CD1c-positive myeloid dendritic cell (primary cell): Measurements from ENCODE around the gene PHOSPHO1.
A peak's percentile ranks its signal among the peaks of the same experiment; 100 is the strongest.
"Not testable (repeated sequence)": the region's sequence is repeated elsewhere in the genome, so short reads cannot be mapped to it uniquely, and the experiment has no call there.

Experiments used
- DNase-seq: peaks from one replicate; pipeline ENCODE4 v3.0.0-alpha.2; 2016; ENCODE audit errors: extremely low spot score

Gene PHOSPHO1, protein sequence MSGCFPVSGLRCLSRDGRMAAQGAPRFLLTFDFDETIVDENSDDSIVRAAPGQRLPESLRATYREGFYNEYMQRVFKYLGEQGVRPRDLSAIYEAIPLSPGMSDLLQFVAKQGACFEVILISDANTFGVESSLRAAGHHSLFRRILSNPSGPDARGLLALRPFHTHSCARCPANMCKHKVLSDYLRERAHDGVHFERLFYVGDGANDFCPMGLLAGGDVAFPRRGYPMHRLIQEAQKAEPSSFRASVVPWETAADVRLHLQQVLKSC

GRCh38 chr17:49230636-49231562, at the start of gene PHOSPHO1:
Gene PHOSPHO1 (minus strand): TSS chr17:49230787. CDS start chr17:49226691, 4,096 bp downstream.
- DNase-seq, result peak; percentile 94

GRCh38 chr17:49280061-49280460, 49.5 kb upstream of the PHOSPHO1 start:
- DNase-seq, result no peak

- DNase-seq, result not testable (repeated sequence)
Measured at GRCh38 chr17:49279263-49280015, 48.9 kb upstream of the PHOSPHO1 start.

- no peak for DNase-seq
Measured at GRCh38 chr17:49278076-49278475, 47.5 kb upstream of the PHOSPHO1 start.

DNA sequence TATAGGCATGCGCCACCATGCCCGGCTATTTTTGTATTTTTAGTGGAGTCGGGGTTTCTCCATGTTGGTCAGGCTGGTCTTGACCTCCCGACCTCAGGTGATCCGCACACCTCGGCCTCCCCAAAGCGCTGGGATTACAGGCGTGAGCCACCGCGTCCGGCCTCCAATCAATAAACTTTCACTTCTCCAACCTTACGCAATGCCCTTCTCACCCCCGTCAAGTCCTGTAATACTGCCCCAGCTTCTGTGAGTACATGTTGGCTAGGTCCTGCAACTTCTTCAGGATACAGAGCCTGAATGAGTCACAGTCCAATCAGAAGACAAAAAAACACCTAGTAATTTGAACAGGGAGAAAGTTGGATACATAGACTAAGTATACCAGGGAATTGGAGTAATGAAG, 47.1 kb upstream of the PHOSPHO1 start:
- DNase-seq, result peak; percentile 28

DNA sequence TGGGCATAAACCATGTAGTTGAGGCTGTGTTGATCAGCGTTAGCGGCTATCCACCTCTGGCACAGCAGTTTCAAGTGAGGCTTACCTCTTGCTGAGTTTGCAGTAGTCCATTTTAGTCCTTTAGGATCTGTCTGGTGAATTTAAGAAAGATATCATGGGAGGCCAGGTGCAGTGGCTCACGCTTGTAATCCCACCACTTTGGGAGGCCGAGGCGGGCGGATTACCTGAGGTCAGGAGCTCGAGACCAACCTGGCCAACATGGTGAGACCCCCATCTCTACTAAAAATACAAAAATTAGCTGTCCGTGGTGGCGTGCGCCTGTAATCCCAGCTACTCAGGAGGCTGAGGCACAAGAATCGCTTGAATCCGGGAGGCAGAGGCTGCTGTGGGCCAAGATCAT, 45.4 kb upstream of the PHOSPHO1 start:
- not testable (repeated sequence) for DNase-seq

GRCh38 chr17:49269356-49269755, 38.8 kb upstream of the PHOSPHO1 start:
- DNase-seq, result no peak

DNA sequence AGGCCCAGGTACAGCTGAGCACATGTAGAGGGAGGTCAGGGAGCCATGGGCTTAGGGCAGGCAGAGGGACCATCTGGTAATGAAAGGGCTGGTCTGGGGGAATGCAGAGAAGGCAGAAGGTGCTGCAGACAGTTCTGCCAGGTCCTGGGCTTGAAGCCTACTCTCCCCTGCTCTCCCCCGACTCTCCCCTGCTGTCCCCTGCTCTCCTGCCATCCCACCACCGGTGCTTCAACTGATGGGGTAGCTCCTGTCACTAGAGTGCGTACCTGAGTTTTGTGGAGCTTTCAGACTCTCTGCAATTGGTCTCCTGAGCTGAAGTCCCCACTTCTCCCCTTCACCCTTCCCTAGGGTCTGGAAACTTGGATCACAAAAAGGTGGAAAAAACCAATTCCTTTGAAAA, 37.3 kb upstream of the PHOSPHO1 start:
- DNase-seq, result no peak

DNA sequence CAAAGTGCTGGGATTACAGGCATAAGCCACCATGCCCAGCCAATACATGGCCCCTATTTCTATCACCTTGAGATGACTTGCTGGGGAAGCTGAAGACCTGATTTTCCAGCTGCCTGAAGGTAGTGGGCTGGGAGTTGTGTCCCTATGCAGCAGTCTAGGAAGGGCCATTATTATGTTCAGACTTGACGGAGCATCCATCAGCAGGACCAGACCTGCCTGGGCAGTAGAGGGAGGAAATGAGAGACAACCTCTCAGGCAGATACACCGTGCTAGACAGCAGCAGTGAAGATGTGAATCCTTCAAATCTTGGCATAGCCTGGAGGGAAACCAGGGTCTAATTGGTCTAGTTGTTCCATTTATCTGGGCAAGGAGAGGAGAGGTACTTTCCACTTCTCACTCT, 35.6 kb upstream of the PHOSPHO1 start:
- no peak for DNase-seq

- not testable (repeated sequence) for DNase-seq
Measured at GRCh38 chr17:49261540-49261939, 31.0 kb upstream of the PHOSPHO1 start.

DNA sequence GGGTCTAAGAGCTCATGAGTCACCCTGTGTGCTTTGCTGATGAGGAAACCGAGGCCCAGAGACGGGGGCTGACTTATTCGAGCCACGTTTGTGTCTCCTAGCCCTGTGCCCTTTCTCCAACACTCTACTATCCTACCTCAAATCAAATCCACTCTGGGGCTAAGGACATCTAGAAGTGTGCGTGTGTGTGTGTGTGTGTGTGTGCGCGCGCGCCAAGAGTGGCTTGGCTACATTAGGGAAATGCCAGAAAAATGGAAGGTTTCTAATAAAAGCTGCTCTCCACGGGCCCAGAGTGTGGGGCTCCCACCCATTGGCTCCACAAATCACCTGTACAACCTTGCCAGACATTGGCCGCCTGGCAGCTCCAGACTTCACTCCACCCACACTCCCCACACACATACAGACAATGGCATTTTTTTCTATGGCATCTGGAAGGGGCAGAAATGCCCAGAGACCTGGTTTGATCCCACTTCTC, 30.3 kb upstream of the PHOSPHO1 start:
- DNase-seq, result no peak

DNA sequence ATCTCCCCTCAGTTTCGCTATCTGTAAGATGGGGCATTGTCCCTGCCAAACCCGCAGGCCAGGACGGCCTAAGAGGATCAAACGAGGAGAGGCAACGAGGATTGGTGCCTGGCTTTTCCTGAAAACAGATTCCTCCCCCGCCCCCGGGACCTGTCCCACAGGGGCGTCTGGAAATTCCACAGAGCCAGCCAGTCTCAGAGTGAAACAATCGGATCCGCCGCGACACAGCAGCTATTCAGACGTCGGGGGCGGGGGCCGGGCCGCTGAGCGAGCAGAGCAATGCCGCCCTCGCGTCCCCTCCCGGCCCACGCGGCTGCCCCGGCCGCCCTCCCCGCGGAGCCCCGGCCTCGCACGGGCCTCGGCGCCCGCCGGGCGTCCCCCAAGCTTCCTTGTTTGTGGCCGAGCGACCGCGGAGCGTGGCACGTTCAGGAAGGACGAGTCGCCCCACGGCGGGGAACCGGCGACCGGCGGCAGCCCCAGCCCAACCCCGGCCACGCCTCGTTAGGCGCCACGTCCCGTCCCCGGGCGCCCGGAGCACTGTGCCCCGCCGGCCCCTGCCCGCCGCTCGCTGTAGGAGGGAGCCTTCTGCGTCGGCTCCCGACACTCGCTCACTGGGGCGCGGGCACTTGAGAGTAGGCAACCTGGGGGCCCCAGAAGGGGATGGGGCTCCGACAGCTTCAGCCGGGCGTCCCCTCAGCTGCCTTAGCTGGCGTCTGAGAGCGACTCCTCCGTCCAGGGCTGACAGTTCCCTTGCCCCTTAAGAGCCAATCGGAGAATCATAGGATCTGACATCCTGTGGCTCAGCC, 29.6 kb upstream of the PHOSPHO1 start:
- DNase-seq, result peak; percentile 85

DNA sequence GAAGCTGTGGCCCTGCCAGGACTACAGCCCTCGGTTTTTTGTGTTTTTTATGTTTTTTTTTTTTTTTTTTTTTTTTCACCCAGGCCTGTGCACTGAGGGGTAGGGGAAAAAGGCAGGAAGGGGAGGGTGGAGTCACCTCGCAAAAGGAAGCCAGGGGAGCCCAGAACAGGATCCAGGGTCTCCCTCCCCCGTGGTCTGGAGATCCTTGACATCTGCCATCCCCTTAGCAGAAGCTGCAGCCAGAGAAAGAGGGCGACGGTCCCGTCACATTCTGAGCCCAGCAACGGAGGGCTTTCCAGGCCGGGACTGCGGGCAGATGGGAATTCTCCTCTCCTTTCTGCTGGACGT, 29.1 kb upstream of the PHOSPHO1 start:
- DNase-seq, result no peak

- DNase-seq, result no peak
Measured at GRCh38 chr17:49258394-49258793, 27.8 kb upstream of the PHOSPHO1 start.

DNA sequence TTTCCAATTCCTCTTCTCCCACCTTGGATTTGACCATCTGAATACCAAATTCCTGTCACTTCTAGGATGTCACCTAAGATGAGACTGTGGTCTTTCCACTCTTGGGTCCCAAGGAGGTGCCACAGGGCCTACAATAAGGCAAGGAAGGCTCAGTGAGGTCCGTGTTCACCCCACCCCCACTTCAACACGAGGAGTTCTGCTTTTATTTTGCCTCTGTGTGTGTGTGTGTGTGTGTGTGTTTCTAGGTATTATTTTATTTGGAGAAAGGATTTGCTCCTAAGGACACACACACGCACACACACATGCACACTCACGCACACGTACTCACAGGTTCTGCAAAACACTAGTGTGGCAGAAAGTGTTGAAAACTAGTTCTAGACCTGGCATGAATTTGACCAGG, 24.5 kb upstream of the PHOSPHO1 start:
- DNase-seq, result no peak

GRCh38 chr17:49254066-49254465, 23.5 kb upstream of the PHOSPHO1 start:
- DNase-seq, result no peak

GRCh38 chr17:49252148-49252695, 21.6 kb upstream of the PHOSPHO1 start:
- DNase-seq, result peak; percentile 75

- DNase-seq, result no peak
Measured at GRCh38 chr17:49249890-49250522, 19.4 kb upstream of the PHOSPHO1 start.

- no peak for DNase-seq
Measured at GRCh38 chr17:49249292-49249794, 18.8 kb upstream of the PHOSPHO1 start.

DNA sequence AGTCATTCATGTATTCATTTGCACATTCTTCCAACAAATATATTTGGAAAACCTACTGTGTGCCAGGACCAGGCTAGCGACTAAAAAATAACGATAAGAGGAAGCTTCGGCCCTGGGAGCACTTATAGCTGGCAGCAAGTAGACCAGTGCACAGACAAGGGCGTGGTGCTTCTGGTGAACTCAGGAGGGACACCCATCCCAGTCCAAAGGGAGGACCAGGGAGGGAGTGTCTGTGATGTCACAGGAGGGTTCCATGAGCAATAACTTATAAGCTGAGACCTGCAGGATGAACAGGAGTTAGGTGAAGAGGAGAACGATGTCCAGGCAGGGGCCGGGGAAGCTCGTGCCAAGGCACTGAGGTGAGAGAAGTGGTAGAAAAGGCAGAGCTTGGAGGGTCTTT, 17.4 kb upstream of the PHOSPHO1 start:
- DNase-seq, result no peak
